Measurements from ENCODE around the gene NOL4L.
"Not testable (repeated sequence)": the region's sequence is repeated elsewhere in the genome, so short reads cannot be mapped to it uniquely, and the experiment has no call there.

DNA sequence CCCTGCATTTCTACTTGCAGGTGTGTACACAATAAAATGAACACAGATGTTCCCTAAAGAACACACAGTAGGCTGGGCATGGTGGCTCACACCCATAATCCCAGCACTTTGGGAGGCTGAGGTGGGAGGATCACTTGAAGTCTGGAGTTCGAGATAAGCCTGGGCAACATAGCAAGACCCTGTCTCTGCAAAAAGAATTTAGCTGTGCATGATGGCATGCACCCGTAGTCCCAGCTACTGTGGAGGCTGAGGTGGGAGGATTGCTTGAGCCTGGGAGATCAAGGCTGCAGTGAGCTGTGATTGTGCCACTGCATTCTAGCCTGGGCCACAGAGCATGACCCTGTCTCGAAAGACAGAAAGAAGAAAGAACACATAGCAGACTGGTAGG lies 93.4 kb downstream of the NOL4L start:
- not testable (repeated sequence) for TF ChIP-seq POLR2A (IDR thresholded peaks at IDR 0.05); POLR2AphosphoS5 (IDR thresholded peaks at IDR 0.05); EP300 (IDR thresholded peaks at IDR 0.05; ENCODE audit: low read depth)
- TF ChIP-seq, protein P1, sequence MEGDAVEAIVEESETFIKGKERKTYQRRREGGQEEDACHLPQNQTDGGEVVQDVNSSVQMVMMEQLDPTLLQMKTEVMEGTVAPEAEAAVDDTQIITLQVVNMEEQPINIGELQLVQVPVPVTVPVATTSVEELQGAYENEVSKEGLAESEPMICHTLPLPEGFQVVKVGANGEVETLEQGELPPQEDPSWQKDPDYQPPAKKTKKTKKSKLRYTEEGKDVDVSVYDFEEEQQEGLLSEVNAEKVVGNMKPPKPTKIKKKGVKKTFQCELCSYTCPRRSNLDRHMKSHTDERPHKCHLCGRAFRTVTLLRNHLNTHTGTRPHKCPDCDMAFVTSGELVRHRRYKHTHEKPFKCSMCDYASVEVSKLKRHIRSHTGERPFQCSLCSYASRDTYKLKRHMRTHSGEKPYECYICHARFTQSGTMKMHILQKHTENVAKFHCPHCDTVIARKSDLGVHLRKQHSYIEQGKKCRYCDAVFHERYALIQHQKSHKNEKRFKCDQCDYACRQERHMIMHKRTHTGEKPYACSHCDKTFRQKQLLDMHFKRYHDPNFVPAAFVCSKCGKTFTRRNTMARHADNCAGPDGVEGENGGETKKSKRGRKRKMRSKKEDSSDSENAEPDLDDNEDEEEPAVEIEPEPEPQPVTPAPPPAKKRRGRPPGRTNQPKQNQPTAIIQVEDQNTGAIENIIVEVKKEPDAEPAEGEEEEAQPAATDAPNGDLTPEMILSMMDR (IDR thresholded peaks at IDR 0.05), result not testable (repeated sequence)
